GM12878 (cell line): ENCODE results near the gene RPL10A. TPM values are rescaled to one million over a fixed set of nuclear protein-coding genes. Genes with fewer than 3 reads are reported as not detected.

ENCODE experiments used
- ATAC-seq: fragments of 200-7000 bp; cut with Tn5 transposase; 3 replicates; pipeline ENCODE4 v1.9.1; 2020; ENCODE audit warnings: mild to moderate bottlenecking, moderate library complexity
- BruUV-seq: library from RNA; stranded (reverse); fragments of 400-500 nt; replicated peaks from 2 replicates; lab custom pipeline; 2021; lab: Mats Ljungman, UMichigan
- CTCF ChIA-PET: fragments of 300-600 bp; sonication (Branson Sonifier 250); formaldehyde crosslinking; extraction: SDS; loops from one replicate; lab custom pipeline; 2021; ENCODE audit warnings: inconsistent platforms; lab: Yijun Ruan, JAX
- POLR2A ChIA-PET: fragments of 350-600 bp; formaldehyde crosslinking; extraction: SDS; loops from one replicate; lab custom pipeline; 2021; ENCODE audit warnings: inconsistent platforms; lab: Charles Lee
- RAD21 ChIA-PET: fragments of 300-600 bp; sonication (Branson Sonifier 250); formaldehyde crosslinking; loops from one replicate; lab custom pipeline; 2023; ENCODE audit warnings: antibody characterized with exemption; ENCODE audit not compliant: unreplicated experiment; lab: Charles Lee
- SMC1A ChIA-PET: fragments of 300-600 bp; sonication (Branson Sonifier 250); formaldehyde crosslinking; loops from one replicate; lab custom pipeline; 2023; ENCODE audit not compliant: unreplicated experiment, uncharacterized antibody; lab: Charles Lee
- DNase-seq: peaks from one replicate; pipeline ENCODE4 v3.0.0-alpha.2; 2011; ENCODE audit warnings: low read depth, low spot score
- FAIRE-seq: peaks from 3 replicates; lab custom pipeline; 2011; peaks lifted over from hg19 to GRCh38; lab: Jason Lieb, UNC
- H2AFZ ChIP-seq: 2 replicates; pipeline ENCODE4 v1.6.0; 2011; ENCODE audit warnings: low read depth, low read length, control low read depth; ENCODE audit not compliant: control insufficient read depth
- H3K27ac ChIP-seq: 2 replicates; pipeline ENCODE4 v1.5.1; 2011; ENCODE audit warnings: control low read depth; ENCODE audit not compliant: control insufficient read depth, insufficient read depth
- H3K27me3 ChIP-seq, 2 experiments: replicated peaks in 1 of 2; 2 replicates each; pipeline versions ENCODE4 v1.6.0 to v1.6.1; 2011; ENCODE audit warnings: low read length in 1 of 2; ENCODE audit not compliant: control insufficient read depth in 2 of 2, insufficient read depth in 2 of 2
- H3K36me3 ChIP-seq, 2 experiments: 2 replicates each; pipeline ENCODE4 v1.5.1; 2011; ENCODE audit warnings: low read length in 1 of 2; ENCODE audit not compliant: control insufficient read depth in 2 of 2, insufficient read depth in 2 of 2
- H3K4me1 ChIP-seq: 2 replicates; pipeline ENCODE4 v1.6.1; 2011; ENCODE audit warnings: mild to moderate bottlenecking, low read length, moderate library complexity, mixed read lengths; ENCODE audit not compliant: control insufficient read depth, insufficient read depth
- H3K4me2 ChIP-seq: 2 replicates; pipeline ENCODE4 v1.6.0; 2011; ENCODE audit warnings: control low read depth; ENCODE audit not compliant: control insufficient read depth, insufficient read depth
- H3K4me3 ChIP-seq: fragments of 200-600 bp; sonication (generic); 2 replicates; pipeline ENCODE4 v1.5.1; 2016
- H3K79me2 ChIP-seq: 2 replicates; pipeline ENCODE4 v1.6.0; 2011; ENCODE audit warnings: low read length; ENCODE audit not compliant: control insufficient read depth, insufficient read depth
- H3K9ac ChIP-seq: 2 replicates; pipeline ENCODE4 v1.8.0; 2011; ENCODE audit warnings: low read length, control low read depth, mixed read lengths; ENCODE audit not compliant: control insufficient read depth, insufficient read depth
- H3K9me3 ChIP-seq: replicated peaks from 3 replicates; pipeline ENCODE4 v1.5.1; 2011; ENCODE audit warnings: mild to moderate bottlenecking, low read length; ENCODE audit not compliant: control insufficient read depth, insufficient read depth
- H4K20me1 ChIP-seq: 2 replicates; pipeline ENCODE4 v1.6.0; 2011; ENCODE audit not compliant: control insufficient read depth, insufficient read depth
- CBX5 ChIP-seq: sonication (generic); IDR thresholded peaks from 2 replicates; pipeline ENCODE4 v1.6.1; 2016; ENCODE audit warnings: low read depth, moderate library complexity, mild to moderate bottlenecking, inconsistent platforms
- CEBPZ ChIP-seq: fragments of 150-350 bp; IDR thresholded peaks from 2 replicates; pipeline ENCODE4 v1.6.1; 2016; ENCODE audit warnings: low read depth, low read length
- CHD4 ChIP-seq: fragments of 200-600 bp; sonication (generic); IDR thresholded peaks from 2 replicates; pipeline ENCODE4 v1.6.1; 2016; ENCODE audit warnings: mild to moderate bottlenecking
- DPF2 ChIP-seq: fragments of 450-650 bp; IDR thresholded peaks from 2 replicates; pipeline ENCODE4 v1.6.1; 2017; ENCODE audit warnings: mild to moderate bottlenecking
- RBBP5 ChIP-seq: fragments of 200-600 bp; sonication (generic); conservative IDR thresholded peaks from 2 replicates; pipeline ENCODE4 v1.6.1; 2016
- WGBS: methylation state at CpG from one replicate; pipeline ENCODE4 v1.1.6; 2016; ENCODE audit warnings: low lambda C conversion rate; ENCODE audit not compliant: insufficient replicate concordance, insufficient coverage; ENCODE audit errors: missing lambda C conversion rate; 5-methylcytosine and 5-hydroxymethylcytosine counted together
- in situ Hi-C: fragments of 300-500 bp; cut with MboI; formaldehyde crosslinking; loops from 9 replicates; pipeline ENCODE4 v1.14.3; 2018; ENCODE audit warnings: mixed read lengths
- intact Hi-C: fragments of 100-400 bp; cut with micrococcal nuclease; formaldehyde crosslinking; loops from one replicate; pipeline ENCODE4 v1.14.2; 2022; ENCODE audit not compliant: unreplicated experiment
- polyA plus RNA-seq, 11 experiments: library from polyadenylated mRNA; depleted of rRNA in 4 of 11; unstranded in 6 of 11; stranded (reverse) in 5 of 11; fragments of >200 nt; fragmentation: Nextera tagmentation in 4 of 11; fragmentation: Illumina TruSeq in 1 of 11; extraction: Ambion mirVana in 4 of 11; extraction: Trizol in 1 of 11; gene quantifications; 1 replicate in 1 of 11; 2 replicates in 10 of 11; pipeline versions ENCODE4 v1.2.1 to v1.2.3, GENCODE V29; 2011 to 2016; ENCODE audit warnings: inconsistent platforms in 2 of 11, missing spikeins in 2 of 11, low read depth in 1 of 11
- total RNA-seq, 4 experiments: library from RNA; depleted of rRNA in 3 of 4; stranded (reverse); fragments of >200 nt in 3 of 4; fragmentation: Illumina TruSeq in 1 of 4; extraction: Trizol in 1 of 4; gene quantifications; 2 replicates each; pipeline versions ENCODE4 v1.2.1 to v1.2.3, GENCODE V29; 2013 to 2021
- TF ChIP-seq, protein P1 (sequence below): fragments of 150-350 bp; IDR thresholded peaks from 2 replicates; pipeline ENCODE4 v1.6.1; 2014; ENCODE audit warnings: mild to moderate bottlenecking, low read depth, low read length
- TF ChIP-seq, protein P2 (sequence below): fragments of 450-650 bp; formaldehyde crosslinking; IDR thresholded peaks from 2 replicates; pipeline ENCODE4 v1.5.0; 2022; ENCODE audit warnings: mild to moderate bottlenecking, missing genetic modification characterization

RPL10A gene
- total and polyA plus RNA-seq, 10 of the 15 experiments (the other 5 are each of a cell fraction or from before 2014, with no cell fraction given), result 833 to 4,029 (median 2,795) TPM

- no peak for TF ChIP-seq CEBPZ
These were observed 39.0 kb downstream of the RPL10A start (continued) for GRCh38 chr6:35507221-35507620.

DNA sequence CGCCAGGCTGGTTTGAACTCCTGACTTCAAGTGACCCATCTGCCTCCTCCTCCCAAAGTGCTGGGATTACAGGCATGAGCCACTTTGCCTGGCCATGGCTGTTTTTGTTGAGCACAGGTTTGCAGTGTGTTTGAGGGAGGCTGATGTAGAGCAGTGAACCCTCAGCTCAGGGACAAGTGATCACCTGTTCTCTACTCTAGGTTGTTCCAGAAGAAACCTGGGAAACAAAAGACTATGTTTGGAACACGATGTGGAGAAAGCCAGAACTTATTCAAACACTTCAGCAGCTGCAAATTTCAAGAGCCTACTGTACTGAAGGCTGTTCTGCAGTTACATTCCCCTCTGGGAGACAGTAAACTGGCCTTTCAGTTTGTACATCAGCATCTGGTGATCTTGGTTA is 39.8 kb downstream of the RPL10A start:
- ChIA-PET POLR2A (interaction anchor here (0.5 kb wide), 1 partner anchor 373 kb away, joined by 5 read pairs; no protein-coding TSS in a partner anchor), RAD21 (no interaction called here), SMC1A (interaction anchor here (0.8 kb wide), 1 partner anchor 182 kb away, joined by 3 read pairs; no protein-coding TSS in a partner anchor), CTCF (no interaction called here)
- FAIRE-seq, result no peak
- Histone ChIP-seq H4K20me1 (no peaks in the 10 kb centered on the region), H3K27me3 (peaks cover 3 to 6% of the 10 kb centered on the region in 2 experiments; a peak in 1 of 4 replicates), H3K4me2 (no peak overlapping the region), H3K4me3 (no peak overlapping the region), H3K79me2 (no peaks in the 10 kb centered on the region), H3K9me3 (no peaks in the 10 kb centered on the region), H3K4me1 (peaks cover 6% of the 10 kb centered on the region; the same call in 1 of the 2 replicates), H3K36me3 (no peaks in the 10 kb centered on the region), H3K27ac (no peak overlapping the region), H2AFZ (no peak overlapping the region)
- WGBS, result 16% methylated on average over 2 of the region's 2 CpGs
- no peak for ATAC-seq
- intact Hi-C loops, result no loop called here
- BruUV-seq, result no TSS peak
- no peak for DNase-seq
- TF ChIP-seq, protein P1, sequence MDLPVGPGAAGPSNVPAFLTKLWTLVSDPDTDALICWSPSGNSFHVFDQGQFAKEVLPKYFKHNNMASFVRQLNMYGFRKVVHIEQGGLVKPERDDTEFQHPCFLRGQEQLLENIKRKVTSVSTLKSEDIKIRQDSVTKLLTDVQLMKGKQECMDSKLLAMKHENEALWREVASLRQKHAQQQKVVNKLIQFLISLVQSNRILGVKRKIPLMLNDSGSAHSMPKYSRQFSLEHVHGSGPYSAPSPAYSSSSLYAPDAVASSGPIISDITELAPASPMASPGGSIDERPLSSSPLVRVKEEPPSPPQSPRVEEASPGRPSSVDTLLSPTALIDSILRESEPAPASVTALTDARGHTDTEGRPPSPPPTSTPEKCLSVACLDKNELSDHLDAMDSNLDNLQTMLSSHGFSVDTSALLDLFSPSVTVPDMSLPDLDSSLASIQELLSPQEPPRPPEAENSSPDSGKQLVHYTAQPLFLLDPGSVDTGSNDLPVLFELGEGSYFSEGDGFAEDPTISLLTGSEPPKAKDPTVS, result no peak
- TF ChIP-seq, protein P2, sequence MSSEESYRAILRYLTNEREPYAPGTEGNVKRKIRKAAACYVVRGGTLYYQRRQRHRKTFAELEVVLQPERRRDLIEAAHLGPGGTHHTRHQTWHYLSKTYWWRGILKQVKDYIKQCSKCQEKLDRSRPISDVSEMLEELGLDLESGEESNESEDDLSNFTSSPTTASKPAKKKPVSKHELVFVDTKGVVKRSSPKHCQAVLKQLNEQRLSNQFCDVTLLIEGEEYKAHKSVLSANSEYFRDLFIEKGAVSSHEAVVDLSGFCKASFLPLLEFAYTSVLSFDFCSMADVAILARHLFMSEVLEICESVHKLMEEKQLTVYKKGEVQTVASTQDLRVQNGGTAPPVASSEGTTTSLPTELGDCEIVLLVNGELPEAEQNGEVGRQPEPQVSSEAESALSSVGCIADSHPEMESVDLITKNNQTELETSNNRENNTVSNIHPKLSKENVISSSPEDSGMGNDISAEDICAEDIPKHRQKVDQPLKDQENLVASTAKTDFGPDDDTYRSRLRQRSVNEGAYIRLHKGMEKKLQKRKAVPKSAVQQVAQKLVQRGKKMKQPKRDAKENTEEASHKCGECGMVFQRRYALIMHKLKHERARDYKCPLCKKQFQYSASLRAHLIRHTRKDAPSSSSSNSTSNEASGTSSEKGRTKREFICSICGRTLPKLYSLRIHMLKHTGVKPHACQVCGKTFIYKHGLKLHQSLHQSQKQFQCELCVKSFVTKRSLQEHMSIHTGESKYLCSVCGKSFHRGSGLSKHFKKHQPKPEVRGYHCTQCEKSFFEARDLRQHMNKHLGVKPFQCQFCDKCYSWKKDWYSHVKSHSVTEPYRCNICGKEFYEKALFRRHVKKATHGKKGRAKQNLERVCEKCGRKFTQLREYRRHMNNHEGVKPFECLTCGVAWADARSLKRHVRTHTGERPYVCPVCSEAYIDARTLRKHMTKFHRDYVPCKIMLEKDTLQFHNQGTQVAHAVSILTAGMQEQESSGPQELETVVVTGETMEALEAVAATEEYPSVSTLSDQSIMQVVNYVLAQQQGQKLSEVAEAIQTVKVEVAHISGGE (CRISPR knock-in tag), result no peak
- TF ChIP-seq CHD4 (no peak), CBX5 (no peak), DPF2 (no peak), RBBP5 (no peak)
- TF ChIP-seq, all 136 proteins: peak for 0
- H3K9ac ChIP-seq, result no peak overlapping the region
- in situ Hi-C loops, result no loop called here
